ENCODE measurements around the gene LGALS1. TPM values are rescaled to one million over a fixed set of nuclear protein-coding genes. Genes with fewer than 3 reads are reported as not detected.
A peak's percentile ranks its signal among the peaks of the same experiment; 100 is the strongest.

LGALS1 gene
- total RNA-seq, 2 experiments from 2014 or later: 1,082 to 1,187 TPM

GRCh38 chr22:37659897-37660708, 15.3 kb upstream of the LGALS1 start:
- Mint-ChIP-seq H3K9me3 (no peaks in the 10 kb centered on the region), H3K4me3 (peak overlapping the region; percentile 91), H3K27ac (peak overlapping the region; percentile 74), H3K4me1 (peaks cover 39% of the 10 kb centered on the region), H3K36me3 (peaks cover 4% of the 10 kb centered on the region), H3K27me3 (no peaks in the 10 kb centered on the region)
- ATAC-seq (ENCODE audit: low read depth) (no peak), DNase-seq (no peak)
- POLR2A ChIA-PET: interaction anchor here (0.6 to 9.9 kb wide), 4 partner anchors 18 to 993 kb away, joined by 5 to 216 read pairs (median 29); partner anchors contain the start of genes GGA1, LGALS1 and NOL12

GRCh38 chr22:37660709-37661045, 14.8 kb upstream of the LGALS1 start:
- ATAC-seq (ENCODE audit: low read depth): no peak
- Mint-ChIP-seq H3K27me3 (no peaks in the 10 kb centered on the region), H3K4me1 (peaks cover 39% of the 10 kb centered on the region), H3K27ac (no peak overlapping the region), H3K9me3 (no peaks in the 10 kb centered on the region), H3K4me3 (peak overlapping the region; percentile 91), H3K36me3 (peaks cover 4% of the 10 kb centered on the region)
- POLR2A ChIA-PET: interaction anchor here (0.5 to 9.9 kb wide), 4 partner anchors 17 to 38 kb away, joined by 3 to 216 read pairs (median 4); partner anchors contain the start of genes LGALS1 and NOL12
- DNase-seq: no peak

GRCh38 chr22:37661160-37661924, 14.1 kb upstream of the LGALS1 start:
- no peak overlapping the region for H3K27ac Mint-ChIP-seq

DNA sequence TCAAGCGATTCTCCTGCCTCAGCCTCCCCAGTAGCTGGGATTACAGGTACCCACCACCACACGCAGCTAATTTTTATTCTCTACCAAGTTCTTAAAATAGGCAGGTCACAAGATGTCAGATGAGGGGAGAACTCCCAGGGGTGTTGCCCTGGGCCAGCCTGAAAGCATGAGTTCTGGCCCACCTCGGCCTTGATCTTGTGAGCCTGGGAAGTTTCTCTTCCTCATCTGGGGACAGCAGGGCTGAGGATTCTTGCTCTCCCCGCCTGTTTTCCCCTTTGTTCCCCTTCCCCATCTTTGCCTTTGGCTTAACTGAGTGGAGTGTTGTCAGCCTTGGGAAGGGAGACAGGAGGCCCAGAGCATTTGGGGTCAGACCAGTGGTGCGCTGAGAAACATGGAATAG, 13.4 kb upstream of the LGALS1 start:
- no peaks in the 10 kb centered on the region for H3K27me3 Mint-ChIP-seq
- POLR2A ChIA-PET: interaction anchor here (1.6 to 9.9 kb wide), 2 partner anchors 16 to 53 kb away, joined by 4 to 216 read pairs; partner anchors contain the start of genes LGALS1 and NOL12
- peaks cover 40% of the 10 kb centered on the region for H3K4me1 Mint-ChIP-seq
- no peak overlapping the region for H3K4me3 Mint-ChIP-seq
- H3K36me3 Mint-ChIP-seq: peaks cover 8% of the 10 kb centered on the region
- H3K9me3 Mint-ChIP-seq: no peaks in the 10 kb centered on the region
- no peak for ATAC-seq (ENCODE audit: low read depth)
- no peak for DNase-seq
- H3K27ac Mint-ChIP-seq: peak overlapping the region; percentile 4

More at GRCh38 chr22:37661160-37661924, 14.1 kb upstream of the LGALS1 start:
- no peaks in the 10 kb centered on the region for H3K9me3 Mint-ChIP-seq
- H3K27me3 Mint-ChIP-seq: no peaks in the 10 kb centered on the region
- POLR2A ChIA-PET: interaction anchor here (0.5 to 9.9 kb wide), 5 partner anchors 17 to 52 kb away, joined by 3 to 216 read pairs (median 4); partner anchors contain the start of genes LGALS1 and NOL12
- peak overlapping the region; percentile 91 for H3K4me3 Mint-ChIP-seq
- ATAC-seq (ENCODE audit: low read depth) (no peak), DNase-seq (no peak)
- peaks cover 40% of the 10 kb centered on the region for H3K4me1 Mint-ChIP-seq
- peaks cover 4% of the 10 kb centered on the region for H3K36me3 Mint-ChIP-seq

DNA sequence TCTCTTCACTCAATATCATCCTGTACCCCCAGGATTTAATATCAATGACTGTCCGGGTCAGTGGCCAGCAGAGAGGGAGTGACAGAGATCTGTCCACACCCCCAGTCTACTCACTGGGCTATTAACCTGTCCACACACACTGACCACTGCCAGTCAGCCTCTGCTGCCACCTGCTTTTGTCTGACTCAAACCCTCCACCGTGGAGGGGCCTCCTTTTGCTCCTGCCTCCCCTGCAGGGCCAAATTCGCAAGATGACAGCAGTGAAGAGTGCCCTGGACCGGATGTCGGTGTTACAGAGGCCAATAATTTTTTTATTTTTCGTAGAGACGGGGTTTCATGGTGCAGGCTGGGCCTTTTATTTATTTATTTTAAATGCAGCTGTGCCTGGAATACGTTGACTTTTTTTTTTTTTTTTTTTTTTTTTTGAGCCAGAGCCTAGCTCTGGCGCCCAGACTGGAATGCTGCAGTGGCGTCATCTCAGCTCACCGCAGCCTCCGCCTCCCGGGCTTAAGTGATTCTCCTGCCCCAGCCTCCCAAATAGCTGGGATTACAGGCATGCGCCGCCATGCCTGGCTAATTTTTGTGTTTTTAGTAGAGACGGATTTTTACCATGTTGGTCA, 11.8 kb upstream of the LGALS1 start:
- ATAC-seq (ENCODE audit: low read depth) (no peak), DNase-seq (no peak)
- H3K27me3 Mint-ChIP-seq: no peaks in the 10 kb centered on the region
- peaks cover 8% of the 10 kb centered on the region for H3K36me3 Mint-ChIP-seq
- no peak overlapping the region for H3K4me3 Mint-ChIP-seq
- no peaks in the 10 kb centered on the region for H3K9me3 Mint-ChIP-seq
- POLR2A ChIA-PET: interaction anchor here (0.6 to 9.9 kb wide), 5 partner anchors 14 to 189 kb away, joined by 3 to 216 read pairs (median 3); partner anchors contain the start of genes LGALS1 and NOL12
- no peak overlapping the region for H3K27ac Mint-ChIP-seq
- H3K4me1 Mint-ChIP-seq: peaks cover 34% of the 10 kb centered on the region

- no peak overlapping the region for H3K27ac Mint-ChIP-seq
- no peaks in the 10 kb centered on the region for H3K9me3 Mint-ChIP-seq
- H3K4me3 Mint-ChIP-seq: no peak overlapping the region
- POLR2A ChIA-PET: interaction anchor here (0.7 to 9.9 kb wide), 2 partner anchors 14 to 188 kb away, joined by 3 to 216 read pairs; partner anchors contain the start of genes LGALS1 and NOL12
- H3K27me3 Mint-ChIP-seq: no peaks in the 10 kb centered on the region
- H3K36me3 Mint-ChIP-seq: peaks cover 6% of the 10 kb centered on the region
- no peak for DNase-seq
- peaks cover 33% of the 10 kb centered on the region for H3K4me1 Mint-ChIP-seq
- ATAC-seq (ENCODE audit: low read depth): no peak
These were observed 11.0 kb upstream of the LGALS1 start for GRCh38 chr22:37664249-37665101.

GRCh38 chr22:37665487-37665886, 9.9 kb upstream of the LGALS1 start:
- Mint-ChIP-seq H3K4me1 (peaks cover 25% of the 10 kb centered on the region), H3K9me3 (no peaks in the 10 kb centered on the region), H3K36me3 (peaks cover 4% of the 10 kb centered on the region), H3K4me3 (no peak overlapping the region), H3K27me3 (no peaks in the 10 kb centered on the region), H3K27ac (no peak overlapping the region)
- ATAC-seq (ENCODE audit: low read depth) (no peak), DNase-seq (no peak)
- POLR2A ChIA-PET: no interaction called here

- DNase-seq (no peak), ATAC-seq (ENCODE audit: low read depth) (no peak)
- H3K4me1 Mint-ChIP-seq: peaks cover 26% of the 10 kb centered on the region
- POLR2A ChIA-PET: interaction anchor here (18.0 kb wide), 1 partner anchor 9 kb away, joined by 216 read pairs; the partner anchor contains the start of gene PDXP
- peaks cover 4% of the 10 kb centered on the region for H3K36me3 Mint-ChIP-seq
- H3K27ac Mint-ChIP-seq: no peak overlapping the region
- no peak overlapping the region for H3K4me3 Mint-ChIP-seq
- no peaks in the 10 kb centered on the region for H3K27me3 Mint-ChIP-seq
- H3K9me3 Mint-ChIP-seq: no peaks in the 10 kb centered on the region
These were observed 5.8 kb upstream of the LGALS1 start for GRCh38 chr22:37669586-37669985.

DNA sequence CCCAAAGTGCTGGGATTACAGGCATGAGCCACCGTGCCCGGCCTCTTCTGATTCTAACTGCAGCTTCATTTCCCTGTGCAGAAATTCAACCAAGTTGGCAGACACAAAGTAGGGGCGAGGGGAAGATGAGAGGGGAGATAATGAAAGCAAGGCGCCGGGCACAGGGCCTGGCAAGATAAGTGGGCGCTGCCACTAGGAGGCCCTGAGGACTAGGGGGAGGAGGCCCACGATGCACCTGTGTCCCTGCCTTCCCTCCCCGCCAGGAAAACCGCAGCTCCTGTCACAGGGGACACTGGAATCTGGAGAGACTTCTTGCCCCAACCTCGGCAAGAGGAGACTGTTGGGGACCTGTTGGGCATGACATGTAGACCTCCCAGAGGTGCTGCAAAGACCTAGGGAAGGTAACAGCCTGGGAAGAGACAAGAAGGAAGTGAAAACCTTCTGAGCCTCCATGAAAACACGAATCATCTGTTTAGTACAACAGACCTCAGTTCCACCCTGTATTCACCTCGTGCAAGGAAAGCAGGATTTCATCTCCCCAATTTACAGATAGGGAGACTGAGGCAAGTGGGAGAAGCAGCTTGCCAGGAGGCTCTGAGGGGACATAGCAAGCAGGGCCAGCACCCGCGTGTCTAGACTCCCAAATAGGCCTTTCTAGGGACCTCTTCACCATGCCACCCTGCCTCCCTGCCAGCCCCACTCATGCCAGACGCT, 3.1 kb upstream of the LGALS1 start:
- peak overlapping the region; percentile 69 for H3K27ac Mint-ChIP-seq
- H3K36me3 Mint-ChIP-seq: peaks cover 4% of the 10 kb centered on the region
- H3K4me3 Mint-ChIP-seq: peak overlapping the region; percentile 53
- POLR2A ChIA-PET: interaction anchor here (1.1 to 18.0 kb wide), 6 partner anchors 9 to 63 kb away, joined by 3 to 216 read pairs (median 4); partner anchors contain the start of genes NOL12 and PDXP
- H3K27me3 Mint-ChIP-seq: no peaks in the 10 kb centered on the region
- peaks cover 24% of the 10 kb centered on the region for H3K4me1 Mint-ChIP-seq
- no peak for DNase-seq
- H3K9me3 Mint-ChIP-seq: no peaks in the 10 kb centered on the region
- no peak for ATAC-seq (ENCODE audit: low read depth)

DNA sequence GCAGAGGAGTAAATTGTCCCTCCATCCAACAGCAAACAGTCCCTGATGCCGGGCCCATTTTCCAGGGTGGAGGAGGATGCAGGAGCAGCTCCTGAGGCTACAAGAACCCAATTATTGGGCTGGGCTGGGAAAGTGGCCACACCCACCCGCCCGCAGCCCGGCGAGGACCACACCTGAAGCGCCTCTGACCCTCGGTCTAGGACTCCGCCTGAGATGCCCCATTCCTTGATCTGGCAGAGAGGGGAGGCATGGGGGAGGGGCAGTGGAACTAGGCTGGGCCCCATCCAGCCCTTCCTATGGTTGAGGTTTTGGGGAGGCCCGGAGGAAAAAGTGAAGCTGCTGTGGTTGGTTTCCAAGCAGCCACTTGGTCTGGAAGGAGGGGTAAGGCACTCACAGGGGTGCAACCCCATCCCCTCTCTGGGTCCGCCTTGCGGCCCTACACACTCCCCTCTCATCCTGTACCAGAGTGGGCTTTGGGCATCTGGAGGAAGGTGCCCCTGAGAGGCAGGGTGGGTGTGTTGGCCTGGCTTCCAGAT, 2.4 kb upstream of the LGALS1 start:
- peak overlapping the region; percentile 53 for H3K4me3 Mint-ChIP-seq
- POLR2A ChIA-PET: interaction anchor here (0.6 to 18.0 kb wide), 7 partner anchors 9 to 64 kb away, joined by 3 to 216 read pairs (median 3); partner anchors contain the start of genes GGA1, NOL12, PDXP and SH3BP1

GRCh38 chr22:37674248-37674647, 1.2 kb upstream of the LGALS1 start:
- Mint-ChIP-seq H3K36me3 (peaks cover 7% of the 10 kb centered on the region), H3K27ac (peak overlapping the region; percentile 86), H3K9me3 (no peaks in the 10 kb centered on the region), H3K4me1 (peaks cover 30% of the 10 kb centered on the region), H3K4me3 (peak overlapping the region; percentile 67), H3K27me3 (no peaks in the 10 kb centered on the region)
- DNase-seq (no peak), ATAC-seq (ENCODE audit: low read depth) (no peak)
- POLR2A ChIA-PET: interaction anchor here (0.8 to 18.0 kb wide), 9 partner anchors 12 to 66 kb away, joined by 3 to 216 read pairs (median 21); partner anchors contain the start of genes GGA1, NOL12, PDXP and SH3BP1

More for the DNA sequence above, 2.4 kb upstream of the LGALS1 start:
- H3K4me1 Mint-ChIP-seq: peaks cover 28% of the 10 kb centered on the region
- H3K9me3 Mint-ChIP-seq: no peaks in the 10 kb centered on the region
- peaks cover 6% of the 10 kb centered on the region for H3K36me3 Mint-ChIP-seq
- ATAC-seq (ENCODE audit: low read depth): no peak
- H3K27ac Mint-ChIP-seq: peak overlapping the region; percentile 69
- no peaks in the 10 kb centered on the region for H3K27me3 Mint-ChIP-seq
- DNase-seq: no peak

Data from activated naive CD8-positive, alpha-beta T cell treated with anti-CD3 and anti-CD28 coated beads, Interleukin-2, amount 10 ng/mL, durations not matched to agents 7 days and 5 days (primary cell).